HAP-1 (cell line): Measurements from ENCODE around the gene OXCT1.
"Not testable (repeated sequence)": the region's sequence is repeated elsewhere in the genome, so short reads cannot be mapped to it uniquely, and the experiment has no call there.

Source experiments
- DNase-seq, 2 experiments: peaks; one replicate each; pipeline ENCODE4 v3.0.0-alpha.2; 2016 to 2020; ENCODE audit warnings: low spot score in 2 of 2
- H3K27me3 ChIP-seq: fragments of 250-450 bp; sonication (Bioruptor Pico); 2 replicates; pipeline ENCODE4 v1.5.1; 2020; ENCODE audit warnings: low read depth, mild to moderate bottlenecking, moderate library complexity
- H3K36me3 ChIP-seq: fragments of 250-450 bp; sonication (Bioruptor Pico); replicated peaks from 2 replicates; pipeline ENCODE4 v1.5.1; 2020; ENCODE audit warnings: mild to moderate bottlenecking
- H3K4me1 ChIP-seq: fragments of 250-450 bp; sonication (Bioruptor Pico); 2 replicates; pipeline ENCODE4 v1.5.1; 2020; ENCODE audit warnings: mild to moderate bottlenecking
- H3K4me3 ChIP-seq: fragments of 250-450 bp; sonication (Bioruptor Pico); 2 replicates; pipeline ENCODE4 v1.5.1; 2020; ENCODE audit warnings: mild to moderate bottlenecking, moderate library complexity
- H3K9me3 ChIP-seq: fragments of 250-450 bp; sonication (Bioruptor Pico); 2 replicates; pipeline ENCODE4 v1.5.1; 2020; ENCODE audit warnings: mild to moderate bottlenecking, moderate library complexity
- in situ Hi-C: fragments of 300-500 bp; cut with MboI; formaldehyde crosslinking; loops from 3 replicates; pipeline ENCODE4 v1.14.3; 2020; ENCODE audit warnings: low sequenced_read_pairs, inconsistent platforms, mixed read lengths

OXCT1 gene

DNA sequence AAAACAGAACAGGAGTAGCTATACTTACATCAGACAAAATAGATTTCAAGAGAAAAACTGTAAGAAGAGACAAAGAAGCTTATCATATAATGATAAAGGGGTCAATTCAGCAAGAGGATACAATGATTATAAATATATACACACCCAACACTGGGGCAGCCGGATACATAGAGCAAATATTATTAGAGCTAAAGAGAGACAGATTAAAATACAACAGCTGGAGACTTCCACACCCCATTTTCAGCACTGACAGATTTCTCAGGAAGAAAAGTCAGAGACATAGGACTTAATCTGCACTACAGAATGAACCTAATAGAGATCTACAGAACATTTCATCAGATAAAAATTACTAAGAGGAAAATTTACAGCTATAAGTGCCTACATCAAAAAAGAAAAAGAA, 35.7 kb downstream of the OXCT1 start:
- Histone ChIP-seq H3K27me3 (no peaks in the 10 kb centered on the region), H3K9me3 (no peaks in the 10 kb centered on the region), H3K36me3 (peaks cover 23% of the 10 kb centered on the region), H3K4me1 (no peaks in the 10 kb centered on the region), H3K4me3 (no peak overlapping the region)
- in situ Hi-C loops = loop anchor here (25.0 kb wide), 1 partner anchor 122 kb away; no protein-coding TSS in a partner anchor
- no peak for DNase-seq

DNA sequence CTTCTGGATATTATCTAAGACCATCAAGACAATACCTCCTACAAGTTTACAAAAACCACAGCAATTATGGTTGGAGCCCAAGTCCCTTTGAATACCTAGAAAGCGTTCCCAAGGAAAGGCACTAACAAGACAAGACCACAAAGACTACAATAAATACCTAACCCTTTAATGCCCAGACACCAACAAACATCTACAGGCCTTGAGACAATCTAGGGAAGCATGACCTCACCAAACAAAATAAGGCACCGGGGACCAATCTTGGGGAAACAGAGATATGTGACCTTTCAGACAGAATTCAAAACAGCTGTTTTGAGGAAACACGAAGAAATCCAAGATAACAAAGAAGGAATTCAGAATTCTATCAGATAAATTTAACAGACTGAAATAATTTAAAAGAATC, 37.8 kb downstream of the OXCT1 start:
- H3K36me3 ChIP-seq = peaks cover 17% of the 10 kb centered on the region
- no peak for DNase-seq
- in situ Hi-C loops = loop anchor here (25.0 kb wide), 1 partner anchor 120 kb away; no protein-coding TSS in a partner anchor

DNA sequence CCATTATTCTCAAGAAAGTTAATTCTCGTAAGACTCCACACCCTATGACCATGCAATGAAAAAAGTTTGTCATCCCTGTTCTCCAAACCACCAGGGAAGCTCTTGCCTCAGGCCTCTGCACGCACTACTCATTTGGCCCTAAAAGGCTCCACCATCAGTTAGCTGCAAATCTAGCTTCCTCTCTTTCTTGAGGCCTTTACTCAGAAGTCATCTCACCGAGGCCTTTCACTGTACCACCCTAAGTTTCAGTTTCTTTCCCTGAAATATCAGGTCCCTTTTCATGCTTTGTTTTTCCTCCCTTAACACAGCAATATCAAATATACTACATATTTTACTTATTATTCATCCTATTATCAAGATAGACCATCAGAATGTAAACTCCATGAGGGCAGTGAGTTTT, 39.1 kb downstream of the OXCT1 start:
- Histone ChIP-seq H3K27me3 (no peaks in the 10 kb centered on the region), H3K4me3 (no peak overlapping the region), H3K9me3 (no peaks in the 10 kb centered on the region), H3K36me3 (peaks cover 17% of the 10 kb centered on the region), H3K4me1 (no peaks in the 10 kb centered on the region)
- in situ Hi-C loops = loop anchor here (25.0 kb wide), 1 partner anchor 119 kb away; no protein-coding TSS in a partner anchor
- DNase-seq = no peak

More for the DNA sequence above, 37.8 kb downstream of the OXCT1 start:
- Histone ChIP-seq H3K27me3 (no peaks in the 10 kb centered on the region), H3K9me3 (no peaks in the 10 kb centered on the region), H3K4me3 (no peak overlapping the region), H3K4me1 (no peaks in the 10 kb centered on the region)

DNA sequence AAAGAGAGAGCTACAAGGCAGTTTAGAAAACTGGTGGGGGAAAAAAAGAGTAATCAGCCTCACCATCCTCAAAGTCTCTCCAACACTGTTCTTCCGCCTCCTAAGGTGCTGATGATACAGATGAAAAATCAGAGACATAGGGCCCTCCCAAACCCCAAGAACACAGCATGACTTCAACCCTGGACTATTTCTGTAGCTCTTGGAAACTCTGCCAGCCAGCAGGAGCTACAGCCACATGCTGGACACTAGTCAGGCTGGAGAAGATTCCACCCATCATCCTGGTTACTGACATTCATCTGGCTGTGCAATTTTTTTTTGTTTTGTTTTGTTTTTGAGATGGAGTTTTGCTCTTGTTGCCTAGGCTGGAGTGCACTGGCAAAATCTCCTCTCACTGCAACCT, 42.4 kb downstream of the OXCT1 start:
- Histone ChIP-seq H3K36me3 (peaks cover 13% of the 10 kb centered on the region), H3K4me3 (no peak overlapping the region), H3K27me3 (no peaks in the 10 kb centered on the region), H3K9me3 (no peaks in the 10 kb centered on the region), H3K4me1 (no peaks in the 10 kb centered on the region)
- in situ Hi-C loops = loop anchor here (25.0 kb wide), 1 partner anchor 115 kb away; no protein-coding TSS in a partner anchor
- DNase-seq = no peak

DNA sequence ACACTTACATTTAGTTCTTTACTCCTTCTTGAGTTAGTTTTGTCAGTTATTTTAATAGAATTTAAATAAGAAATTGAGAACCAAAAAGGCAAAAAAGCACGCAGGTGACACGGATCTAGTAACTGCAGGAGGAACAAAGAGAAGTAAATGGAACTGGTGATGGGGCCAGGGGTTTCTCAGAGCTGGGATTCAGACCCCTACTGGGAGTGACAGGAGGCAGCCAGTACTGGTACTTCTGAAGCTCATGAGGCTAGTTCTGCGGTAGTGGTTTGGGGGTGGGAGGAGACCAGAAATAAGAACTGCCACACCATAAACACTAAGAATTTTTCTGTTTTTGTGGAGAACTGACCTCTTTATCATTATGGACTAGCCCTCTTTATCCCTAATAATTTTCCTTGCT, 48.2 kb downstream of the OXCT1 start:
- no peak for DNase-seq
- no peaks in the 10 kb centered on the region for H3K36me3 ChIP-seq
- H3K9me3 ChIP-seq = no peaks in the 10 kb centered on the region
- no peaks in the 10 kb centered on the region for H3K4me1 ChIP-seq
- no peaks in the 10 kb centered on the region for H3K27me3 ChIP-seq
- in situ Hi-C loops = no loop called here
- H3K4me3 ChIP-seq = no peak overlapping the region

DNA sequence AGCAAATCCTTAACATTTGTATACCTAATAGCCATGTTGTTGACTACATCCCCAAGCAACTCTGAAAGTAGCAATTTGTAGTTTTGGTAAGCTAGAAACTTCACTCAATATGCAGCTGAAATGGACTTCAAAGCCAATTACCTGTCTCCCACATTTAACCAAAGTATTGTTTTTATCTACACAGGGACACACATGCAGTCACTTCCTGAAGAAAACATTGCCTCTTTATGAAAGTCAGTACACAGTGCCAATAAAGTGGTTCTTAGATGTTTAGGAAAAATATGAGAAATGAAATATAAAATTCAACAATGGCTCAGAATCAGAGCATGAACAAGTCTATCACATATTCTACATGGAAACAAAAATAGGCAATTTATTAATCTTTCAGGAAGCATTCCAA, 49.2 kb downstream of the OXCT1 start:
- H3K27me3 ChIP-seq = no peaks in the 10 kb centered on the region
- no peaks in the 10 kb centered on the region for H3K36me3 ChIP-seq
- no peak for DNase-seq
- in situ Hi-C loops = no loop called here
- no peaks in the 10 kb centered on the region for H3K9me3 ChIP-seq
- H3K4me3 ChIP-seq = no peak overlapping the region
- H3K4me1 ChIP-seq = no peaks in the 10 kb centered on the region

DNA sequence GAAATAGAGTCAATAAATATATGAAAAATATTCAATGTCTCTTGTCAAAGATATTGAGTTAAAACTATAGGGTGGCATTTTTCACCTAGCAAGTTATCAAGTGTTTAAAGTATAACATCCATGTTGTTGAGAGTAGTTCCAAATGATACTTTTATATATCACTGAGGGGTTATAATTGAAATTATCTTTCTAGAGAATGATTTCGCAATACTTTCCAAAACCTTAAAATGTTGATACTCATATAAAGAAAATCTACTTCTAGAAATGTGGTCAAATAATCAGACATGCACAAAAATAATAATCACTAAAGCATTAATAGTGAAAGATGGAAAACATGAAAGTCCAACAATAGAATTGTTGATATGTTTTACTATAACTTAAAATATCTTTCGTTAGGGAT, 50.1 kb downstream of the OXCT1 start:
- no peaks in the 10 kb centered on the region for H3K27me3 ChIP-seq

DNA sequence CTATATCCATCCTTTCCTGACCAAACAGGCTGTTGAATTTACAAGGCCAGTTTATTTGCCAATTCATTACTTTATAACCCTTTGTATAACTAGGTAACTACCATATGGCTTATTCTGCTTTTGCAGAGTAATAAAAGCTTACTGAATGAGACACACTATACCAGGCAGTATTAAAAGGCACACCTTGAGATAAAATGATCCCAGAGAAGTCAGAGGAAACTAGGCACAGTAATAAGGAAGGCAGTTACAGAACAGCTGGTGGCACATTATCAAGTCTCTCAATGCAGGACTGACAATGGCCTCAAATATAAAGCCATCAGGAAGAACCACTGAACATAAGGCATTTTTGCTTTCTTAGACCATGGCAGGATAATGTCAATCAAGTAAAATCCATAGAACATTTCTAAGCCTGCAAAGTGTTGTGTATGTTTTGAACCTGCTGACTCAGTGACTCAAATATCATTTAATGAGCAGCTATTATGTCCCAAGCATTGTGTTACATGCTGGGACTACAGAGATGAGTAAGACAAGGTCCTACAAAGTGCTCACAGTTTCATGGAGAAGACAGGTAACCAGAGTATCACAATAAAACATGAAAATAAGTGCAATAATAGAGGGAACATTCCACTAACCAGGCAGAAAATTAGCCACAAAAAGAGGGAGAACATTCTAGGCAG, 52.5 kb downstream of the OXCT1 start:
- no peak for DNase-seq
- Histone ChIP-seq H3K36me3 (no peaks in the 10 kb centered on the region), H3K4me1 (no peaks in the 10 kb centered on the region), H3K27me3 (no peaks in the 10 kb centered on the region), H3K4me3 (no peak overlapping the region), H3K9me3 (no peaks in the 10 kb centered on the region)
- in situ Hi-C loops = no loop called here

More for the DNA sequence above, 50.1 kb downstream of the OXCT1 start:
- H3K36me3 ChIP-seq = no peaks in the 10 kb centered on the region
- no peak overlapping the region for H3K4me3 ChIP-seq
- no peaks in the 10 kb centered on the region for H3K9me3 ChIP-seq
- no peak for DNase-seq
- H3K4me1 ChIP-seq = no peaks in the 10 kb centered on the region
- in situ Hi-C loops = no loop called here

DNA sequence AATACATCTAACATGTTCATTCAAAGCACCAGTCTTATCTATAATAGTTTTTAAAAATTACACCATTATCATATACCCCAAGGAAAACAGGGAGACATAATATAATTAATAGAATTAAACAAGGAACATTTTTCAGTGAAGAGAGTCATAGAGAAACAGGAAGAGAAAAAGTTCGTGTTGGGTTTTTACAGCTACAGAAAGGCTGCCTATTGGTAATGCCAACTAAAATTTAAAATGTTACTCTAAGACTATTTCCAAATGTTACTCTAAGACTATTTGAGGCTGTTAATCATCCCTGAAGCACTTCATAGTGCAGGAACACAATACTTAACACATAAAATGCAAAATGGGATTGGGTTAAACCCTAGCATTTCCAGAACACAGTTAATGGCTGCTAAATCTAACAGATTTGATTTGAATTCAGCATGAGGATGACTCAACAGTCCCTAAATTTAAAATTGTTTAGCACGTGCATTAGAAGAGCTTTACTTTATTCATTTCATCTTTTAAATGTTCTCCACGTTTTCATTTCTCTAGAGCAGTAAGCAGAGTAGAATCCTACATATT, 54.5 kb downstream of the OXCT1 start:
- in situ Hi-C loops = no loop called here
- H3K4me3 ChIP-seq = no peak overlapping the region
- no peak for DNase-seq
- no peaks in the 10 kb centered on the region for H3K4me1 ChIP-seq
- no peaks in the 10 kb centered on the region for H3K36me3 ChIP-seq
- no peaks in the 10 kb centered on the region for H3K27me3 ChIP-seq
- no peaks in the 10 kb centered on the region for H3K9me3 ChIP-seq

DNA sequence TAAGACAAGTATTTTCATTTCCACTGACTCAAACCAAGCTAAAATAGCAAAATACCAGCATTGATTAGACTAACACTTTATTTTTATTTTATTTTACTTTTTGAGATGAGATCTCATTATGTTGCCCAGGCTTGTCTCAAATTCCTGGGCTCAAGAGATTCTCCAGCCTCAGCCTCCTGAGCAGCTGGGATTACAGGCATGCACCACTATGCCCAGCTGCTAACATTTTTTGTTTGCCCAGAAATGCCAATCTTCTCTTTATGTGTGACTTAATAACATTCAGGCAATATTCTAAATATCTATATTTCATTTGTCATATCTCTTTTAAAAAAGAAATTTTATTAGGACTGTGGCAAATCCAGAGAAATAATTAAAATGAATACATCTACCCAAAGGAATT, 55.0 kb downstream of the OXCT1 start:
- in situ Hi-C loops = no loop called here
- Histone ChIP-seq H3K9me3 (no peaks in the 10 kb centered on the region), H3K36me3 (no peaks in the 10 kb centered on the region)

DNA sequence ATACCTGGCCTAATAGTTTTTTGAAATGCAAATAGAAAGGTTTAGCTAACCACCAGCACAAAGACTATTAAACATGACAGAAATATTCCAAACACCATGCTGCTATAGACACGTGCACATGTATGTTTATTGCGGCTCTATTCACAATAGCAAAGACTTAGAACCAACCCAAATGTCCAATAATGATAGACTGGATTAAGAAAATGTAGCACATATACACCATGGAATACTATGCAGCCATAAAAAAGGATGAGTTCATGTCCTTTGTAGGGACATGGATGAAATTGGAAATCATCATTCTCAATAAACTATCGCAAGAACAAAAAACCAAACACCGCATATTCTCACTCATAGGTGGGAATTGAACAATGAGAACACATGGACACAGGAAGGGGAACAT, 55.9 kb downstream of the OXCT1 start:
- H3K36me3 ChIP-seq, H3K9me3 ChIP-seq, in situ Hi-C loops: not testable (repeated sequence)

More for the DNA sequence above, 55.0 kb downstream of the OXCT1 start:
- H3K27me3 ChIP-seq = no peaks in the 10 kb centered on the region
- no peak overlapping the region for H3K4me3 ChIP-seq
- no peak for DNase-seq
- no peaks in the 10 kb centered on the region for H3K4me1 ChIP-seq

DNA sequence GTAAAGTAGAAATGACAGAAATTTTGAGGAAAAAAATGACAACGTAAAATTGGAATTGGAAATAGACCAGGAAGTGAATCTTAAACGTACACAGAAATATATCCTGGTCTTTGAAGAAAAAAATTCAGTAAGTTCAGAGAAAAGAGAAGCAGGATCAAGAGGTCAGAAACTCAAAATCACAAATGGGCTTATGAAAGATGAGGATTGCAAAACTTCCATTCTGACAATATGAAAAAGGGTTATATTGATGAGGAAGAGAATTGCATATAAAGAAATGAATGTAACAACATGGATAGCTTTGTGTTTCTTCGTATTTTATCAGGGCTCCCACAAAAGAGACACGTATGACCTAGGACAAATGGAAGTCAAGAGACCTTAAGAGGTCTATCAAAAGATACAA, 58.1 kb downstream of the OXCT1 start:
- in situ Hi-C loops = no loop called here
- no peaks in the 10 kb centered on the region for H3K9me3 ChIP-seq
- no peak overlapping the region for H3K4me3 ChIP-seq
- no peak for DNase-seq
- no peaks in the 10 kb centered on the region for H3K27me3 ChIP-seq
- no peaks in the 10 kb centered on the region for H3K36me3 ChIP-seq
- no peaks in the 10 kb centered on the region; the same call in 1 of the 2 replicates for H3K4me1 ChIP-seq

More for the DNA sequence above, 55.9 kb downstream of the OXCT1 start:
- H3K4me3 ChIP-seq, H3K27me3 ChIP-seq, H3K4me1 ChIP-seq, DNase-seq: not testable (repeated sequence)

DNA sequence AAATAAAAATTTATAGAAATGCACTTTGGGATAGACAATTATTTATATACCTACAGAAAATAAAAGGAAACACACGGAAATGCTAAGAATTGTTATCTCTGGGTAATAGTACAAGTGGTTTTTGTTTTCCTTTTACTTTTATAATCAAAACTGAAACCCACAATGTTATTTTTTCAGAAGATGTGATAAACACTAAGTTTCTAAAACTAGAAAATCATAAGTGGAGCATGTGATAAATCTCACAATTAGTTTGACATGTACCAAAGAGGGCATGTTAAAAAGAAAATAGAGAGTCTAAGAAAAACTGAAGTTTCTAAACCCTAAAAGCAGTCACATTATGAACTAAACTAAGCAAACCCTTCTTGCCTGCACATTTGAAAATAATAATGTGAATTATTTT, 61.1 kb downstream of the OXCT1 start:
- H3K4me3 ChIP-seq = no peak overlapping the region
- in situ Hi-C loops = no loop called here
- no peaks in the 10 kb centered on the region; the same call in 1 of the 2 replicates for H3K4me1 ChIP-seq
- H3K27me3 ChIP-seq = no peaks in the 10 kb centered on the region
- H3K36me3 ChIP-seq = peaks cover 9% of the 10 kb centered on the region; the same call in 1 of the 2 replicates
- no peaks in the 10 kb centered on the region for H3K9me3 ChIP-seq
- DNase-seq = no peak

DNA sequence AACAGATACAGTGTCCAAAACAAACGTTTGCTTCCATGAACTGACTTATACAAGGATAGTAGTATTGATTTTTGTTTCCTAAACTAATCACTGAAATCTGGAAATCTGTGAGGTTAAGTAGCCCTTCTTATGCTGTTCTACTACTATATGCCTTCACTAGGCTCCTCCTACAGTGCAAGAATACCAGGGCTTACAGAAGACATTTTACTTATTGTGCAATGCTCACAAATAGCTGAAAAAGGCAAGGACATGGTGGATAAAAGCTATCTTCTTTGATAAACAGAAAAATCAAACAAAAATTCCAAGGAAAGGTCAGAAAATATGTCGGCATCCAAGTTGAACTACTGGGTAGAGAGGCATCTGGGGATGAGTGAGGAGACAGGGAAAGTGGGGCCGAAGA, 61.9 kb downstream of the OXCT1 start:
- Histone ChIP-seq H3K27me3 (no peaks in the 10 kb centered on the region), H3K4me3 (no peak overlapping the region), H3K9me3 (no peaks in the 10 kb centered on the region), H3K4me1 (no peaks in the 10 kb centered on the region; the same call in 1 of the 2 replicates), H3K36me3 (peaks cover 9% of the 10 kb centered on the region; the same call in 1 of the 2 replicates)
- no peak for DNase-seq
- in situ Hi-C loops = no loop called here
